ENCODE results near the gene LHX3.

DNA sequence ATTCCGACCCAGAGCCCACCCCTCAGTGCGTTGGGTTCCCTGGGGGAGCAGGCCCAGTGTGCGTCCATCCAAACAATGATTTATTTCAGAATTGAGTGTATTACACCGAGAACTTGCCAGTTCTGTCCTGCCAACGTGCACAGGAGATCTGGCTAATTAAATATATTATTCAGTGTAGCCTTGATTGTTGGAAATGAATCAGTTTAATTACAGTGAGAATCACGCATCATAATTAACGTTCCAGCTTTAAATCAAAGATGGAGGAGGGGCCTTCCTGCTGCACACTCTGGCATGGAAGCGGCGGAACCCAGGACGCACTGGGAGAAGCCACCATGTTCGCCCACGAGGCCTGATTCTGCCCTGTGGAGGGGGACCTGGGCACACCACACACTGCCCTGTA, 55.6 kb downstream of the LHX3 start:
- TF ChIP-seq, protein P1, sequence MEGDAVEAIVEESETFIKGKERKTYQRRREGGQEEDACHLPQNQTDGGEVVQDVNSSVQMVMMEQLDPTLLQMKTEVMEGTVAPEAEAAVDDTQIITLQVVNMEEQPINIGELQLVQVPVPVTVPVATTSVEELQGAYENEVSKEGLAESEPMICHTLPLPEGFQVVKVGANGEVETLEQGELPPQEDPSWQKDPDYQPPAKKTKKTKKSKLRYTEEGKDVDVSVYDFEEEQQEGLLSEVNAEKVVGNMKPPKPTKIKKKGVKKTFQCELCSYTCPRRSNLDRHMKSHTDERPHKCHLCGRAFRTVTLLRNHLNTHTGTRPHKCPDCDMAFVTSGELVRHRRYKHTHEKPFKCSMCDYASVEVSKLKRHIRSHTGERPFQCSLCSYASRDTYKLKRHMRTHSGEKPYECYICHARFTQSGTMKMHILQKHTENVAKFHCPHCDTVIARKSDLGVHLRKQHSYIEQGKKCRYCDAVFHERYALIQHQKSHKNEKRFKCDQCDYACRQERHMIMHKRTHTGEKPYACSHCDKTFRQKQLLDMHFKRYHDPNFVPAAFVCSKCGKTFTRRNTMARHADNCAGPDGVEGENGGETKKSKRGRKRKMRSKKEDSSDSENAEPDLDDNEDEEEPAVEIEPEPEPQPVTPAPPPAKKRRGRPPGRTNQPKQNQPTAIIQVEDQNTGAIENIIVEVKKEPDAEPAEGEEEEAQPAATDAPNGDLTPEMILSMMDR (IDR thresholded peaks at IDR 0.05; ENCODE audit: insufficient read depth, low read depth, low read length) = no peak
- TF ChIP-seq EZH2 (IDR thresholded peaks at IDR 0.05; ENCODE audit: insufficient read depth, low read length) = no peak
